Caco-2 (cell line): Measurements from ENCODE around the gene TSPAN9. TPM values are rescaled to one million over a fixed set of nuclear protein-coding genes. Genes with fewer than 3 reads are reported as not detected.

Experiments
- BruUV-seq: library from RNA; stranded (reverse); fragments of 400-500 nt; replicated peaks from 2 replicates; lab custom pipeline; 2021; lab: Mats Ljungman, UMichigan
- CTCF ChIA-PET: fragments of 300-600 bp; sonication (Branson Sonifier 250); formaldehyde crosslinking; loops from one replicate; lab custom pipeline; 2022; ENCODE audit warnings: antibody characterized with exemption; lab: Charles Lee
- POLR2A ChIA-PET: fragments of 300-600 bp; sonication (Branson Sonifier 250); formaldehyde crosslinking; loops from one replicate; lab custom pipeline; 2022; ENCODE audit warnings: antibody characterized with exemption; lab: Charles Lee
- DNase-seq, 2 experiments: peaks; one replicate each; pipeline versions ENCODE4 v3.0.0 to v3.0.0-alpha.2; 2020 to 2022
- H3K27me3 ChIP-seq: replicated peaks from 2 replicates; pipeline ENCODE4 v1.6.0; 2011; ENCODE audit warnings: low read length; ENCODE audit not compliant: control insufficient read depth, insufficient read depth
- H3K36me3 ChIP-seq: 2 replicates; pipeline ENCODE4 v1.5.1; 2011; ENCODE audit warnings: low read length; ENCODE audit not compliant: control insufficient read depth, insufficient read depth
- H3K4me1 ChIP-seq: fragments of 250-450 bp; sonication (Bioruptor Pico); 2 replicates; pipeline ENCODE4 v1.5.1; 2020; ENCODE audit warnings: mild to moderate bottlenecking
- H3K4me3 ChIP-seq: 2 replicates; pipeline ENCODE4 v1.5.1; 2011; ENCODE audit warnings: low read depth, mild to moderate bottlenecking, control low read depth, low read length
- H3K9me3 ChIP-seq: fragments of 250-450 bp; sonication (Bioruptor Pico); 2 replicates; pipeline ENCODE4 v1.5.1; 2020; ENCODE audit warnings: mild to moderate bottlenecking, moderate library complexity
- H3K27ac Mint-ChIP-seq: one replicate; pipeline ENCODE4 v1.8.0; 2022; ENCODE audit warnings: mixed read lengths; ENCODE audit not compliant: unreplicated experiment
- H3K27me3 Mint-ChIP-seq: one replicate; pipeline ENCODE4 v1.8.0; 2022; ENCODE audit warnings: mixed read lengths; ENCODE audit not compliant: insufficient read depth, unreplicated experiment
- H3K36me3 Mint-ChIP-seq: one replicate; pipeline ENCODE4 v1.8.0; 2022; ENCODE audit warnings: mild to moderate bottlenecking, mixed read lengths; ENCODE audit not compliant: insufficient read depth, unreplicated experiment
- H3K4me1 Mint-ChIP-seq: one replicate; pipeline ENCODE4 v1.8.0; 2022; ENCODE audit warnings: low read depth, mixed read lengths; ENCODE audit not compliant: unreplicated experiment
- H3K4me3 Mint-ChIP-seq: one replicate; pipeline ENCODE4 v1.8.0; 2022; ENCODE audit warnings: mild to moderate bottlenecking, moderate library complexity, mixed read lengths; ENCODE audit not compliant: unreplicated experiment
- H3K9me3 Mint-ChIP-seq: one replicate; pipeline ENCODE4 v1.8.0; 2022; ENCODE audit warnings: mixed read lengths; ENCODE audit not compliant: unreplicated experiment
- intact Hi-C: fragments of 100-400 bp; cut with micrococcal nuclease; formaldehyde crosslinking; loops from one replicate; pipeline ENCODE4 v1.10.0; 2022; ENCODE audit not compliant: unreplicated experiment
- total RNA-seq: library from RNA; stranded (reverse); gene quantifications from 2 replicates; pipeline ENCODE4 v1.2.3, GENCODE V29; 2022
- TF ChIP-seq, protein P1 (sequence below), 2 experiments: fragments of 200-600 bp in 1 of 2; IDR thresholded peaks; 1 replicate in 1 of 2; 2 replicates in 1 of 2; pipeline versions ENCODE4 v1.5.1 to v1.8.0; 2011 to 2022; ENCODE audit warnings: antibody characterized with exemption in 1 of 2, control low read depth in 1 of 2, inconsistent platforms in 1 of 2, low read depth in 1 of 2, low read length in 1 of 2, mild to moderate bottlenecking in 1 of 2, moderate library complexity in 1 of 2; ENCODE audit not compliant: insufficient read depth in 1 of 2, severe bottlenecking in 1 of 2, unreplicated experiment in 1 of 2

The TSPAN9 gene
- total RNA-seq, 1 experiment from 2014 or later: 49.1 TPM

DNA sequence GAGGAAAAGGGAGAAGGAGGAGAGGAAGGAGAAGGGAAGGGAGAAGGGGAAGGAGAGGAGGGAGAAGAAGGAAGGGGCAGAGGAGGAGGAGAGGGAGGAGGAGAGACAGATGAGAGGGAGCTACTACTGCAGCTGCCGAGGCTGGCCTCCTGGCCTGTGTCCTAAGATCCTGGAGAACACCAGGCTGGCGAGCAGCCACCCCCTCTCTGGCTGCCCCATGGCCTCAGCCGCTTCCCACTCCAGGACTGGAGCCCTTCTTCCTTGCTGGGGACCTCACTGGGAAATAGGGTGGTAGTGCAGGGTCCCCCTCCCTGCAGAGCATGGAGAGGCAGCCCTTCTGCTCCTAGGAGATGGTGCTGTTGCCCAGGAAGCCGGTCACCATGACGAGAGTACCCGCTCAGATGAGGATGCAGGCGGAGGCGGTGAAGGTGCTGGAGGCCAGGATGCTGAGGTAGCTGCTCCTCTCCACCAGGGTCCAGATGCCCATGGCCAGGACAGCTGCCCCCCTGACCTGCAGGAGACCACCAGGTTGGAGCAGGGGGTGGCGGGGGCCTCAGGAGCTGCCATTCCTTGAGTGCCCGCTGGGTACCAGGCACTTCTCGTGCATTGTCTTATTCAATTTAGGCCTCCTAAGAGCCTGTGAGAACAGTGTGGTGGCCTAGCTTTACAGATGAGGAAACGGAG, 246.0 kb downstream of the TSPAN9 start:
- Histone ChIP-seq H3K4me1 (no peaks in the 10 kb centered on the region), H3K9me3 (no peaks in the 10 kb centered on the region), H3K36me3 (no peaks in the 10 kb centered on the region), H3K27me3 (peaks cover 2% of the 10 kb centered on the region; the same call in 1 of the 2 replicates), H3K4me3 (no peak overlapping the region)
- H3K27me3 Mint-ChIP-seq: peaks cover 23% of the 10 kb centered on the region
- no peak overlapping the region for H3K4me3 Mint-ChIP-seq
- intact Hi-C loops: no loop called here
- peaks cover 5% of the 10 kb centered on the region for H3K36me3 Mint-ChIP-seq
- no TSS peak for BruUV-seq
- H3K27ac Mint-ChIP-seq: no peak overlapping the region
- no peaks in the 10 kb centered on the region for H3K9me3 Mint-ChIP-seq
- ChIA-PET POLR2A (no interaction called here), CTCF (interaction anchor here (0.8 kb wide), 1 partner anchor 23 kb away, joined by 3 read pairs; no protein-coding TSS in a partner anchor)
- no peaks in the 10 kb centered on the region for H3K4me1 Mint-ChIP-seq
- TF ChIP-seq, protein P1, sequence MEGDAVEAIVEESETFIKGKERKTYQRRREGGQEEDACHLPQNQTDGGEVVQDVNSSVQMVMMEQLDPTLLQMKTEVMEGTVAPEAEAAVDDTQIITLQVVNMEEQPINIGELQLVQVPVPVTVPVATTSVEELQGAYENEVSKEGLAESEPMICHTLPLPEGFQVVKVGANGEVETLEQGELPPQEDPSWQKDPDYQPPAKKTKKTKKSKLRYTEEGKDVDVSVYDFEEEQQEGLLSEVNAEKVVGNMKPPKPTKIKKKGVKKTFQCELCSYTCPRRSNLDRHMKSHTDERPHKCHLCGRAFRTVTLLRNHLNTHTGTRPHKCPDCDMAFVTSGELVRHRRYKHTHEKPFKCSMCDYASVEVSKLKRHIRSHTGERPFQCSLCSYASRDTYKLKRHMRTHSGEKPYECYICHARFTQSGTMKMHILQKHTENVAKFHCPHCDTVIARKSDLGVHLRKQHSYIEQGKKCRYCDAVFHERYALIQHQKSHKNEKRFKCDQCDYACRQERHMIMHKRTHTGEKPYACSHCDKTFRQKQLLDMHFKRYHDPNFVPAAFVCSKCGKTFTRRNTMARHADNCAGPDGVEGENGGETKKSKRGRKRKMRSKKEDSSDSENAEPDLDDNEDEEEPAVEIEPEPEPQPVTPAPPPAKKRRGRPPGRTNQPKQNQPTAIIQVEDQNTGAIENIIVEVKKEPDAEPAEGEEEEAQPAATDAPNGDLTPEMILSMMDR (IDR thresholded peaks at IDR 0.05; ENCODE audit: insufficient read depth in 1 of 2, low read depth in 1 of 2, low read length in 1 of 2, severe bottlenecking in 1 of 2, unreplicated experiment in 1 of 2): no peak
- DNase-seq: no peak

DNA sequence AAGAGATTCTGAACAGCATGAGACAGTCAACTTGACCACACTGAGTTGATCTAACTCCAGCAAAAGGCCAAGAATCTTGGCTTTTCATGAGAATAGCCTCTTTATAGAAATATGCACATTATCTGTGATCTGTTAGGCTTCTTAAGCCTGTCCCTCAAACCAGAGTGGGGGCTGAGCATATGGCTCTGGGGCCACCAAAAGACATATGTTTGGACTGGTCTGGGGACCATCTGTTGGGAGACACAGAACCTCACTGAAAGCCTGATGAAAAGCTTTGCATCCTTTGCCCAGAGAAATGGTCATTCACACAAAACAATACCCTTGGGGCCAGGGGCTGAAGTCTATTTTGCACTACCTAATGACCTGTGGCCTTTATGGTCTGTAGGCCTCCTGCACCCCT, 248.6 kb downstream of the TSPAN9 start:
- no peak overlapping the region for H3K4me3 Mint-ChIP-seq
- BruUV-seq: no TSS peak
- peaks cover 4% of the 10 kb centered on the region for H3K27me3 ChIP-seq

GRCh38 chr12:3326156-3326849, 249.1 kb downstream of the TSPAN9 start:
- POLR2A ChIA-PET: no interaction called here
- H3K4me1 ChIP-seq: no peaks in the 10 kb centered on the region

More for the DNA sequence above, 248.6 kb downstream of the TSPAN9 start:
- TF ChIP-seq, protein P1 (IDR thresholded peaks at IDR 0.05; ENCODE audit: insufficient read depth in 1 of 2, low read depth in 1 of 2, low read length in 1 of 2, severe bottlenecking in 1 of 2, unreplicated experiment in 1 of 2): no peak
- no peaks in the 10 kb centered on the region for H3K9me3 ChIP-seq
- Mint-ChIP-seq H3K4me1 (no peaks in the 10 kb centered on the region), H3K9me3 (no peaks in the 10 kb centered on the region), H3K27ac (no peak overlapping the region), H3K27me3 (peaks cover 33% of the 10 kb centered on the region), H3K36me3 (peaks cover 5% of the 10 kb centered on the region)
- intact Hi-C loops: no loop called here
- no peak overlapping the region for H3K4me3 ChIP-seq
- POLR2A ChIA-PET: no interaction called here
- no peaks in the 10 kb centered on the region for H3K36me3 ChIP-seq
- H3K4me1 ChIP-seq: no peaks in the 10 kb centered on the region
- CTCF ChIA-PET: no interaction called here
- DNase-seq: no peak

More at GRCh38 chr12:3326156-3326849, 249.1 kb downstream of the TSPAN9 start:
- Mint-ChIP-seq H3K4me1 (no peaks in the 10 kb centered on the region), H3K36me3 (peaks cover 5% of the 10 kb centered on the region), H3K4me3 (no peak overlapping the region), H3K27ac (no peak overlapping the region), H3K27me3 (peaks cover 33% of the 10 kb centered on the region), H3K9me3 (no peaks in the 10 kb centered on the region)
- Histone ChIP-seq H3K4me3 (no peak overlapping the region), H3K27me3 (peaks cover 4% of the 10 kb centered on the region), H3K36me3 (no peaks in the 10 kb centered on the region), H3K9me3 (no peaks in the 10 kb centered on the region)
- intact Hi-C loops: no loop called here
- CTCF ChIA-PET: interaction anchor here (0.9 kb wide), 1 partner anchor 26 kb away, joined by 3 read pairs; no protein-coding TSS in a partner anchor
- no TSS peak for BruUV-seq
- no peak for DNase-seq
- TF ChIP-seq, protein P1 (IDR thresholded peaks at IDR 0.05; ENCODE audit: insufficient read depth in 1 of 2, low read depth in 1 of 2, low read length in 1 of 2, severe bottlenecking in 1 of 2, unreplicated experiment in 1 of 2): no peak
